RWPE1 (cell line): Measurements from ENCODE around the gene SERGEF.

Source experiments
- CTCF ChIA-PET: fragments of 350-600 bp; sonication (Branson Sonifier 250); formaldehyde crosslinking; extraction: SDS; loops from one replicate; lab custom pipeline; 2021; lab: Yijun Ruan, JAX
- POLR2A ChIA-PET: fragments of 400-600 bp; formaldehyde crosslinking; extraction: SDS; loops from one replicate; lab custom pipeline; 2020; ENCODE audit warnings: antibody characterized with exemption; ENCODE audit not compliant: low non-redundant PET; lab: Yijun Ruan, JAX
- DNase-seq: peaks from one replicate; pipeline ENCODE4 v3.0.0; 2012; ENCODE audit warnings: low spot score
- H3K27ac ChIP-seq: fragments of 450-650 bp; 2 replicates; pipeline ENCODE4 v1.5.1; 2017
- TF ChIP-seq, protein P1 (sequence below): fragments of 450-650 bp; conservative IDR thresholded peaks from 2 replicates; pipeline ENCODE4 v1.5.1; 2017; ENCODE audit warnings: low read depth, mild to moderate bottlenecking

The SERGEF gene

DNA sequence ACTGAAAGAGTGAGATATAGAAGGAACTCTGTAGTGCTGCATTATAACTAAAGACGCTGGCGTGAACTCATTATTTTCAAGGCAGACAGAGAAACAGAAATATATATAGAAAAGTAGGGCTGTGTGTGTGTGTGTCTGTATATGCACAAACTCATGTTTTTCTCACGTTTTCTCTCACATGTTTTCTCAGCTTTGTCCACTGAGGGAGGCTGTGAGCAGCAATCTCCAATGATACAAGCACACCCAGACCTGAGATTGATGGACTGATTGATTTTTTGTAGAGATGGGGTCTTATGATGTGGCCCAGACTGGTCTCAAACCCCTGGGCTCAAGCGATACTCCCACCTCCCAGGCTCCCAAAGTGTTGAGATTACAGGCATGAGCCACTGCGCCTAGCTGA, 122.5 kb downstream of the SERGEF start:
- TF ChIP-seq, protein P1, sequence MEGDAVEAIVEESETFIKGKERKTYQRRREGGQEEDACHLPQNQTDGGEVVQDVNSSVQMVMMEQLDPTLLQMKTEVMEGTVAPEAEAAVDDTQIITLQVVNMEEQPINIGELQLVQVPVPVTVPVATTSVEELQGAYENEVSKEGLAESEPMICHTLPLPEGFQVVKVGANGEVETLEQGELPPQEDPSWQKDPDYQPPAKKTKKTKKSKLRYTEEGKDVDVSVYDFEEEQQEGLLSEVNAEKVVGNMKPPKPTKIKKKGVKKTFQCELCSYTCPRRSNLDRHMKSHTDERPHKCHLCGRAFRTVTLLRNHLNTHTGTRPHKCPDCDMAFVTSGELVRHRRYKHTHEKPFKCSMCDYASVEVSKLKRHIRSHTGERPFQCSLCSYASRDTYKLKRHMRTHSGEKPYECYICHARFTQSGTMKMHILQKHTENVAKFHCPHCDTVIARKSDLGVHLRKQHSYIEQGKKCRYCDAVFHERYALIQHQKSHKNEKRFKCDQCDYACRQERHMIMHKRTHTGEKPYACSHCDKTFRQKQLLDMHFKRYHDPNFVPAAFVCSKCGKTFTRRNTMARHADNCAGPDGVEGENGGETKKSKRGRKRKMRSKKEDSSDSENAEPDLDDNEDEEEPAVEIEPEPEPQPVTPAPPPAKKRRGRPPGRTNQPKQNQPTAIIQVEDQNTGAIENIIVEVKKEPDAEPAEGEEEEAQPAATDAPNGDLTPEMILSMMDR = no peak
- CTCF ChIA-PET = interaction anchor here (0.6 to 1.0 kb wide), 4 partner anchors 17 to 160 kb away, joined by 3 to 4 read pairs (median 3); no protein-coding TSS in a partner anchor
- no peak for DNase-seq
- no peak overlapping the region for H3K27ac ChIP-seq
- POLR2A ChIA-PET = no interaction called here

DNA sequence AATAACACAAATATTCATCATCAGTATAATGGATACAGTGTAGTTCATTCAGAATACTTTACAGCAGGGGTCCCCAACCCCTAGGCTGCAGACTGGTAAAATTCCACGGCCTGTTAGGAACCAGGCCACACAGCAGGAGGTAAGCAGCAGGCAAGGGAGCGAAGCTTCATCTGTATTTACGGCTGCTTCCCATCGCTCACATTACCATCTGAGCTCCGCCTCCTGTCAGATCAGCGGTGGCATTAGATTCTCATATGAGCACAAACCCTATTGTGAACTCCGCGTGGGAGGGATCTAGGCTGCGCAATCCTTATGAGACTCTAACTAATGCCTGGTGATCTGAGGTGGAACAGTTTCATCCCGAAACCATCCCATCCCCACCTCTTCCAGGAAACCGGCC, 125.1 kb downstream of the SERGEF start:
- no peak overlapping the region for H3K27ac ChIP-seq
- TF ChIP-seq, protein P1 = no peak
- POLR2A ChIA-PET = no interaction called here

DNA sequence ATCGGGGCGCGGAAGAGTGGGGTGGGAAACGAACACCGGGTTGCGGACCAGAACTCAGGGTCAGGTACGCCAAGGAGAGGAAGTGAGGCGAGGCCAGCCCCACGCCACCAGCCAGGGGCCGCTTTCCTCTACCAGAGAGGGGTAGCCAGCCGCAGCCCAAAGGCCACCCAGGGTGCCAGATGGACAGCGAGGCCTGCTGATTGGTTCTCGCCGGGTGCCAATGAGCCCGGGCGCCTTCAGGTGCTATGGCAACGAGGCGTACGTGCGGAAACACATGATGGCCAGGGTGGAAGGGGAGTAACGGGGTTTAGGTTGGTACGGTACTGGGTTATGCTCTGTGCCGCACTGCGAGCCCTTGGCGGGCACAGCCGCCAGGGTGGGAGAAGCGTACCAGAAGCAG, 128.9 kb downstream of the SERGEF start:
- ChIA-PET CTCF (interaction anchor here (0.5 to 0.7 kb wide), 3 partner anchors 12 to 688 kb away, joined by 3 to 4 read pairs (median 3); no protein-coding TSS in a partner anchor), POLR2A (no interaction called here)
- TF ChIP-seq, protein P1 = no peak
- H3K27ac ChIP-seq = no peak overlapping the region
- no peak for DNase-seq

More for the DNA sequence above, 125.1 kb downstream of the SERGEF start:
- no peak for DNase-seq
- CTCF ChIA-PET = no interaction called here

DNA sequence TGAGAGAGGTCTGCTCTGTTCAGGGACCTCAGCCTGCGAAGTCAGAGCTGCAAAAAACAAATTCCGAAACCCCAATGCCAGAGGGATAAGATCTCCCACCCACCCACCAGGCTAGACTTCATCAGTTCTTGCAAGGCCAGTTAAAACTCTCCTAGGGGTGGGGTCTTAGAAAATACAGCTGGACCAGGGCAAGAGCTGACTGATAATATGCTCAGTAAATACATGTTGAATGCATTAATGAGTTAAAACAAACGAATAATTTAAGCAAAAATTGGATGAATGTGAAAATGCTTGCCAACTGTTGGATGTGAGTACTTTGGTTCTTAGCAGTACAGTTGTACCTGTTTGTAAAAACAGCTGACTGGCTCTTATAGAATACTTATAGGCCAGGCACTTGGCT, 129.8 kb downstream of the SERGEF start:
- DNase-seq = no peak
- CTCF ChIA-PET = interaction anchor here (0.8 to 0.9 kb wide), 2 partner anchors 19 to 152 kb away, joined by 3 read pairs; no protein-coding TSS in a partner anchor
- no peak overlapping the region for H3K27ac ChIP-seq
- POLR2A ChIA-PET = no interaction called here
- TF ChIP-seq, protein P1 = no peak

DNA sequence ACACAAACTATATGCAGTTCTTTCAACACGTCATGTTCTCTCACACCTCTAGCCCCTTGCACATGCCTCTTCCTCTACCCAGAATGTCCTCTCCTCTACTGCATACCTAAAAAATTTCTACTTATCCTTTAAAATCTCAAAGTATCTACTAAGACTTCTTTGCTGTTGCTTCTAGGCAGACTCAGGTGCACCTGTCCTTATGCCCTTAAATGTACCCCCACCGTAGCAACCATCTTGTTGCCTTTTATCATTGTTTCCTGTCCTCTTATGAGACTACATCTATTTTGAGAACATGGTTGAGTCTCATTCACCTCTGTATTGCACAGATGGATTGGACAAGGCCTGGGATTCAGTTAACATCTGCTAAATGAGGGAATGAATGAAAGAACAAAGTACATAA, 134.1 kb downstream of the SERGEF start:
- no peak for DNase-seq
- TF ChIP-seq, protein P1 = no peak
- CTCF ChIA-PET = interaction anchor here (0.6 to 1.0 kb wide), 2 partner anchors 14 to 95 kb away, joined by 3 read pairs; no protein-coding TSS in a partner anchor

DNA sequence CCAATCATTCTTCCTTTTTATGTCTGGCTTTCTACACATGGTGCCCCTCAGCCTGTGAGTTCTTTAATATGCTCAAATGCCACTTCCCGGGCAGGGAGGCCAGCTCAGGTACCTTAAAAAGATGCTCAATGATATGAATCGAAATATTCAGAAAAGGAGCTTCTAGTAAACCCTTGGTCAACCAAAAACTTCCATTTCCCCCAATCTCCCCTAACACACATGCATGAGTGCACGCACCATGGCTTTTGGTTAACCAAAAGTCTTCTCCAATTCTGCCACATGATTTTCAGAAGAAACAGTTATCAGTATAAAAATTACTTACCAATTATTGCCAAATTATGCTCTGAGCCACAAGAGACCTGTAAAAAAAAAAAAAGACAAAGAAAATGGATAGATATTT, 135.0 kb downstream of the SERGEF start:
- no peak overlapping the region for H3K27ac ChIP-seq
- POLR2A ChIA-PET = no interaction called here
- DNase-seq = no peak
- CTCF ChIA-PET = interaction anchor here (0.6 kb wide), 1 partner anchor 94 kb away, joined by 3 read pairs; no protein-coding TSS in a partner anchor
- TF ChIP-seq, protein P1 = no peak

More for the DNA sequence above, 134.1 kb downstream of the SERGEF start:
- H3K27ac ChIP-seq = no peak overlapping the region
- POLR2A ChIA-PET = no interaction called here
